Effector CD4-positive, alpha-beta T cell (primary cell): ENCODE results near the gene KRTAP4-3. TPM values are rescaled to one million over a fixed set of nuclear protein-coding genes. Genes with fewer than 3 reads are reported as not detected.
"Not testable (repeated sequence)": the region's sequence is repeated elsewhere in the genome, so short reads cannot be mapped to it uniquely, and the experiment has no call there.

Experiments
- DNase-seq: peaks from one replicate; pipeline ENCODE4 v3.0.0-alpha.2; 2020
- total RNA-seq: gene quantifications from one replicate; lab custom pipeline; 2026; lab: John Stamatoyannopoulos, UW

The KRTAP4-3 gene
- not detected for total RNA-seq

- no peak for DNase-seq
Observed at GRCh38 chr17:41168121-41168520, at the start of gene KRTAP4-3. Gene KRTAP4-3 (minus strand): TSS chr17:41168221. CDS start chr17:41168172, 49 bp downstream.

GRCh38 chr17:41215681-41216080 lies 47.7 kb upstream of the KRTAP4-3 start:
- DNase-seq = no peak

GRCh38 chr17:41212524-41213169 lies 44.6 kb upstream of the KRTAP4-3 start:
- no peak for DNase-seq

- DNase-seq = no peak
Observed at GRCh38 chr17:41211845-41212466, 43.9 kb upstream of the KRTAP4-3 start.

- DNase-seq = no peak
Observed at GRCh38 chr17:41199421-41200078, 31.5 kb upstream of the KRTAP4-3 start.

GRCh38 chr17:41196068-41196467 lies 28.0 kb upstream of the KRTAP4-3 start:
- no peak for DNase-seq

- DNase-seq = no peak
Observed at GRCh38 chr17:41190328-41190727, 22.3 kb upstream of the KRTAP4-3 start.

- not testable (repeated sequence) for DNase-seq
Observed at GRCh38 chr17:41189837-41190318, 21.9 kb upstream of the KRTAP4-3 start, which contains the start of gene KRTAP9-1. Gene KRTAP9-1 (plus strand): TSS chr17:41189887. CDS start chr17:41189887, 0 bp downstream.

- DNase-seq = no peak
Observed at GRCh38 chr17:41186872-41187271, 18.9 kb upstream of the KRTAP4-3 start.

GRCh38 chr17:41185001-41185400 lies 17.0 kb upstream of the KRTAP4-3 start:
- DNase-seq = no peak

- DNase-seq = no peak
Observed at GRCh38 chr17:41184480-41184961, 16.5 kb upstream of the KRTAP4-3 start, which contains the start of gene KRTAP4-1. Gene KRTAP4-1 (minus strand): TSS chr17:41184911. CDS start chr17:41184854, 57 bp downstream.

- DNase-seq = no peak
Observed at GRCh38 chr17:41178843-41179616, 11.0 kb upstream of the KRTAP4-3 start.

- DNase-seq = no peak
Observed at GRCh38 chr17:41178341-41178740, 10.3 kb upstream of the KRTAP4-3 start.

GRCh38 chr17:41177727-41178271 lies 9.8 kb upstream of the KRTAP4-3 start, which contains the start of gene KRTAP4-2:
Gene KRTAP4-2 (minus strand): TSS chr17:41178221. CDS start chr17:41178164, 57 bp downstream.
- DNase-seq = no peak

GRCh38 chr17:41176744-41177387 lies 8.8 kb upstream of the KRTAP4-3 start:
- DNase-seq = no peak

- DNase-seq = no peak
Observed at GRCh38 chr17:41171886-41172285, 3.9 kb upstream of the KRTAP4-3 start.

GRCh38 chr17:41167561-41167960 lies 460 bp downstream of the KRTAP4-3 start:
- no peak for DNase-seq

- no peak for DNase-seq
Observed at GRCh38 chr17:41163828-41164227, 4.2 kb downstream of the KRTAP4-3 start.

- no peak for DNase-seq
Observed at GRCh38 chr17:41160648-41161047, 7.4 kb downstream of the KRTAP4-3 start, which contains the start of gene KRTAP4-4. Gene KRTAP4-4 (minus strand): TSS chr17:41160748. CDS start chr17:41160691, 57 bp downstream.

GRCh38 chr17:41160190-41160589 lies 7.8 kb downstream of the KRTAP4-3 start:
- DNase-seq = not testable (repeated sequence)

- DNase-seq = no peak
Observed at GRCh38 chr17:41153856-41154255, 14.2 kb downstream of the KRTAP4-3 start.
